ENCODE results near the gene TMEM178A.

Gene TMEM178A

GRCh38 chr2:39641635-39642034 is 24.1 kb upstream of the TMEM178A start:
- Histone ChIP-seq H3K27me3 (no peaks in the 10 kb centered on the region), H3K36me3 (no peaks in the 10 kb centered on the region), H3K4me3 (ENCODE audit: low read depth, low read length) (no peak overlapping the region), H3K9me3 (no peaks in the 10 kb centered on the region), H3K4me1 (no peaks in the 10 kb centered on the region)
- no peak for TF ChIP-seq CTCF (IDR thresholded peaks at IDR 0.05; ENCODE audit: low read depth, low read length)
- DNase-seq: no peak

- Histone ChIP-seq H3K27me3 (no peaks in the 10 kb centered on the region), H3K9me3 (no peaks in the 10 kb centered on the region), H3K36me3 (no peaks in the 10 kb centered on the region), H3K4me3 (ENCODE audit: low read depth, low read length) (no peak overlapping the region), H3K4me1 (no peaks in the 10 kb centered on the region)
- no peak for DNase-seq
- no peak for TF ChIP-seq CTCF (IDR thresholded peaks at IDR 0.05; ENCODE audit: low read depth, low read length)
Measured at GRCh38 chr2:39642051-39642718, 23.5 kb upstream of the TMEM178A start.

DNA sequence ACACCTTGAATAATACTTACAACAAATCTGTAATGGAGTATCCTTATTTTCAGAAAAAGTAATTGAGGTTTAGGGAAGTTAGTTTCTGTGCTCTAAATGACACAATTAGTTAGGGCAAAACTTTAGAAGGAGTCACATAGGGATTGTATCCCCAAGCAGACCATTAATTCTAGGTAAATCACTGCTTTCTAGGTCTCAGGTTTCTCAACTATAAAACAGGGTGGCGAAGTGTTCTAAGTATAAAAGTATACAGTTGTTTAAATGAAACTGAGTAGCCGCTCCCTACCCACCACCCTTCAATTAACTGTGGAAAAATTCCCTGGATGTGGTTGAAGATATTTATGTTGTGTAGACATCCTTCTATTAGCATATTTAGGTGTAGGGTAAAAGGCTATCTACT is 19.9 kb upstream of the TMEM178A start:
- Histone ChIP-seq H3K27me3 (no peaks in the 10 kb centered on the region), H3K4me3 (ENCODE audit: low read depth, low read length) (no peak overlapping the region), H3K9me3 (no peaks in the 10 kb centered on the region), H3K4me1 (no peaks in the 10 kb centered on the region), H3K36me3 (no peaks in the 10 kb centered on the region)
- no peak for TF ChIP-seq CTCF (IDR thresholded peaks at IDR 0.05; ENCODE audit: low read depth, low read length)
- no peak for DNase-seq

GRCh38 chr2:39646267-39646666 is 19.4 kb upstream of the TMEM178A start:
- Histone ChIP-seq H3K9me3 (no peaks in the 10 kb centered on the region), H3K27me3 (no peaks in the 10 kb centered on the region), H3K36me3 (no peaks in the 10 kb centered on the region), H3K4me3 (ENCODE audit: low read depth, low read length) (no peak overlapping the region), H3K4me1 (no peaks in the 10 kb centered on the region)
- DNase-seq: no peak
- TF ChIP-seq CTCF (IDR thresholded peaks at IDR 0.05; ENCODE audit: low read depth, low read length): no peak

DNA sequence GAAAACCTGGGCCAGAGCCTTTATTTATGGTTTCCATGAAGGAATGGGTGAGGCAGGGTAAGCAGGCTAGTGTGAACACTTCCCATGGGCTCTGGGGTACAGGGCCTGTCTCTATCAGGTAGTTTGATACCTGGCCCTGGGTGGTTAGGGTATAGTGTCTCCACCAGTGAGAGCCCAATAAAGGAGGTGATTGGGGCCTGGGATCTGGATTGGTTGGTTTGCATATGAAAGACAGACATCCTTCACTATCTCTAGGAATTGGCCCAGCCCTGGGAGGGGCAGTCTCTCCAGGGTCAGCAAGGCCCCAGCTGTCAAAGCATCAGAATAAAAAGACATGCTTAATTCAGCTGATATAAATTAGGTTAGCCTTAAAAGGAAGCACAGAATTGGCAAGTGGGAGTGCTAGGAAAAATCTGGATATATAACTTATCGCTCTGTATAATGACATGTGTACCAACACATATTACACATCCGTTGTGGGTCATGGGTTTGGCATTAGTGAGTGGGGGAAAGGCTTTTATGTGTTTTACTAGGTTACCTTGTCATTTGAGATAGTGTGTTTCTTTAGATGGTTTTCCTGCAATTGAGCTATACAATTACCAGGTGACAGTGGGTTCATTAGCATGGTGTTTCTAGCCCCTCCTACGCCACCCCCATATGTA is 18.5 kb upstream of the TMEM178A start:
- Histone ChIP-seq H3K4me1 (no peaks in the 10 kb centered on the region), H3K4me3 (ENCODE audit: low read depth, low read length) (no peak overlapping the region), H3K36me3 (no peaks in the 10 kb centered on the region), H3K27me3 (no peaks in the 10 kb centered on the region), H3K9me3 (no peaks in the 10 kb centered on the region)
- no peak for DNase-seq
- no peak for TF ChIP-seq CTCF (IDR thresholded peaks at IDR 0.05; ENCODE audit: low read depth, low read length)

DNA sequence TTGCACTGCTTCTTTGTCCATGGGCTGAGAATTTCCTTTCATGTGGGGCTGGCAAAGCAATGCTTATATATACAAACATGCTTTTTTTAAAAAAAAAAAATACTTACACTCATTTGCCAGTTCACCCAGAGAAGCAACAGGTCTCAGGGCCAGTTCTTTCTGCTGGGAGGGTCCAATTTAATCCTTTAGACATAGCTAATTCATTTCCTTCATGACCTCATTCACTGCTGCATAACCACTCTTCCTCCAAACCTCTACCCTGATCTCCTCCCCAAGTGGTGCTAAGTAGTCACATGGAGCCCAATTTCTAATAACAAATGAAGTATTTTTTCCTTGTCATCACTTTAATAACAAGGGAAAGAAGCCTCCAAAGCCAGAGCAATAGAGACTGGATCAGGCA is 17.1 kb upstream of the TMEM178A start:
- no peaks in the 10 kb centered on the region for H3K4me1 ChIP-seq
- DNase-seq: no peak
- H3K9me3 ChIP-seq: no peaks in the 10 kb centered on the region
- TF ChIP-seq CTCF (IDR thresholded peaks at IDR 0.05; ENCODE audit: low read depth, low read length): no peak
- no peaks in the 10 kb centered on the region for H3K27me3 ChIP-seq
- no peak overlapping the region for H3K4me3 ChIP-seq (ENCODE audit: low read depth, low read length)
- H3K36me3 ChIP-seq: no peaks in the 10 kb centered on the region
